ENCODE measurements around the gene RDH11. TPM values are rescaled to one million over a fixed set of nuclear protein-coding genes. Genes with fewer than 3 reads are reported as not detected.

The RDH11 gene, protein sequence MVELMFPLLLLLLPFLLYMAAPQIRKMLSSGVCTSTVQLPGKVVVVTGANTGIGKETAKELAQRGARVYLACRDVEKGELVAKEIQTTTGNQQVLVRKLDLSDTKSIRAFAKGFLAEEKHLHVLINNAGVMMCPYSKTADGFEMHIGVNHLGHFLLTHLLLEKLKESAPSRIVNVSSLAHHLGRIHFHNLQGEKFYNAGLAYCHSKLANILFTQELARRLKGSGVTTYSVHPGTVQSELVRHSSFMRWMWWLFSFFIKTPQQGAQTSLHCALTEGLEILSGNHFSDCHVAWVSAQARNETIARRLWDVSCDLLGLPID
- 55.3 to 56.1 TPM (median 55.6 TPM) in 3 replicates for total RNA-seq

- Mint-ChIP-seq H3K36me3 (peaks cover 14% of the 10 kb centered on the region), H3K27ac (peak within 1 kb of the TSS; percentile 94), H3K4me3 (peak within 1 kb of the TSS; percentile 81), H3K9me3 (no peaks in the 10 kb centered on the region), H3K27me3 (ENCODE audit: low read depth) (no peaks in the 10 kb centered on the region), H3K4me1 (peaks cover 19% of the 10 kb centered on the region)
- DNase-seq (ENCODE audit: low spot score in 2 of 2, unreplicated experiment in 2 of 2), result peak; percentile 43 to 83
- TF ChIP-seq, protein P1, sequence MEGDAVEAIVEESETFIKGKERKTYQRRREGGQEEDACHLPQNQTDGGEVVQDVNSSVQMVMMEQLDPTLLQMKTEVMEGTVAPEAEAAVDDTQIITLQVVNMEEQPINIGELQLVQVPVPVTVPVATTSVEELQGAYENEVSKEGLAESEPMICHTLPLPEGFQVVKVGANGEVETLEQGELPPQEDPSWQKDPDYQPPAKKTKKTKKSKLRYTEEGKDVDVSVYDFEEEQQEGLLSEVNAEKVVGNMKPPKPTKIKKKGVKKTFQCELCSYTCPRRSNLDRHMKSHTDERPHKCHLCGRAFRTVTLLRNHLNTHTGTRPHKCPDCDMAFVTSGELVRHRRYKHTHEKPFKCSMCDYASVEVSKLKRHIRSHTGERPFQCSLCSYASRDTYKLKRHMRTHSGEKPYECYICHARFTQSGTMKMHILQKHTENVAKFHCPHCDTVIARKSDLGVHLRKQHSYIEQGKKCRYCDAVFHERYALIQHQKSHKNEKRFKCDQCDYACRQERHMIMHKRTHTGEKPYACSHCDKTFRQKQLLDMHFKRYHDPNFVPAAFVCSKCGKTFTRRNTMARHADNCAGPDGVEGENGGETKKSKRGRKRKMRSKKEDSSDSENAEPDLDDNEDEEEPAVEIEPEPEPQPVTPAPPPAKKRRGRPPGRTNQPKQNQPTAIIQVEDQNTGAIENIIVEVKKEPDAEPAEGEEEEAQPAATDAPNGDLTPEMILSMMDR (IDR thresholded peaks at IDR 0.05; ENCODE audit: unreplicated experiment), result no peak
Observed at GRCh38 chr14:67695394-67695949, at the start of gene RDH11. TSS of gene RDH11 (minus strand) at chr14:67695764. CDS start at chr14:67695703, 61 bp downstream.

DNA sequence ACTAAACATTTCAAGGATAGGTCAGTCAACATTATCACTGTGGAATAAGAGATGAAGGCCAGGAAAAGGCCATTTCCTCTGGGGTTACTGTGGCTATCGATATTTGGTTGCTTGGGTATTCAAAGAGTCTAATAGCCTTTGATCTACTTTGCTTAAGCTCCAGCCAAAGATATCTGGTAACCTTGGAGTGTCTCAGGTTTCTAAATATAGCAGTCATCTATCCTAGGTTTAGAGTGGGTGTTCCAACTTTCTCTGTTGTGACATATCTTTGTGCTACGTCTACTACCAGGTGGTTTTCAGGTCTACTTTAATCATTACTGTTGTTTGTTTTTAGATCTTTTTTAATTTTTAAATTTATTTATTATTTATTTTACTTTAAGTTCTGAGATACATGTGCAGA is 48.5 kb upstream of the RDH11 start:
- no peak for DNase-seq (ENCODE audit: low spot score in 2 of 2, unreplicated experiment in 2 of 2)
- peaks cover 9% of the 10 kb centered on the region for H3K27me3 Mint-ChIP-seq (ENCODE audit: low read depth)
- H3K4me3 Mint-ChIP-seq, result no peak overlapping the region
- H3K27ac Mint-ChIP-seq, result no peak overlapping the region
- H3K4me1 Mint-ChIP-seq, result no peaks in the 10 kb centered on the region
- peaks cover 8% of the 10 kb centered on the region for H3K9me3 Mint-ChIP-seq
- H3K36me3 Mint-ChIP-seq, result peaks cover 23% of the 10 kb centered on the region
- TF ChIP-seq, protein P1 (IDR thresholded peaks at IDR 0.05; ENCODE audit: unreplicated experiment), result no peak

DNA sequence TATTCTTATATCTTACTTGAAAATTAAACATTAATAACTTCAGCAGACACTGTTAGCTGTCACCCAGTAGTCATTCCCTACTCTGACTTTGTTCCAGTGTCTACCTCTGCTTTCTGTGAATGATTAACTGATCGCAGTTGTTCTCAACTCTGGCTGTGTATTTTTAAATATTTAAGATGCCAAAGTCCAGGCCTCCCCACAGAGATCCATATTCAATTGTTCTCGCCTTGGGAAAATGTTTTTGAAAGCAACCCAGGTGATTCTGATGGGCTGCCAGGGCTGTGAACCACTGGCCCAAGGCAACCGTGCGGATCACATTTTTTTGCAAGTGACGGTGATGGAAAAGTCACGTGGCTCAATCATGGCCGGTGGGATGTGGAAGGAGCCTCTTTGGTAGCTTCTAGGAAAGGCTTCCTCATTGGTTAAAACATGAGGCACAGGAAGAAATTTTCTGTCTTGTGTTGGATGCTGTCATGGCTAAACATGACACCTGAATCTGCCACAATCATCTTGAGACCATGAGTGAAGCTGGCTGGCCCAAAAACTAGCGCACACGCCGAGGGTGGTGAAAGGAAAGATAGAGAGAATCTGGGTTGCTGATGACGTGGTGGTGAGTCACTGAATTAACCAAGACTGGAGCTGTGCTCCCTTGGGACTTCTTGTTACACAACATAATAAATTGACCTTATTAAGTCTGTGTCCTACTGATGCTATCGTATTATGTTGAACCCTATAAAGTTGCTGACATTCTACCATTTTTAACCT is 43.4 kb upstream of the RDH11 start:
- Mint-ChIP-seq H3K27me3 (ENCODE audit: low read depth) (peaks cover 9% of the 10 kb centered on the region), H3K4me3 (no peak overlapping the region), H3K9me3 (peaks cover 4% of the 10 kb centered on the region), H3K36me3 (no peaks in the 10 kb centered on the region), H3K27ac (no peak overlapping the region), H3K4me1 (no peaks in the 10 kb centered on the region)
- TF ChIP-seq, protein P1 (IDR thresholded peaks at IDR 0.05; ENCODE audit: unreplicated experiment), result no peak
- no peak for DNase-seq (ENCODE audit: low spot score in 2 of 2, unreplicated experiment in 2 of 2)

- Mint-ChIP-seq H3K4me3 (no peak overlapping the region), H3K4me1 (no peaks in the 10 kb centered on the region), H3K36me3 (no peaks in the 10 kb centered on the region), H3K27me3 (ENCODE audit: low read depth) (peaks cover 3% of the 10 kb centered on the region), H3K9me3 (no peaks in the 10 kb centered on the region), H3K27ac (no peak overlapping the region)
- DNase-seq (ENCODE audit: low spot score in 2 of 2, unreplicated experiment in 2 of 2), result no peak
- TF ChIP-seq, protein P1 (IDR thresholded peaks at IDR 0.05; ENCODE audit: unreplicated experiment), result no peak
Observed at GRCh38 chr14:67736771-67737170, 41.2 kb upstream of the RDH11 start.

GRCh38 chr14:67735336-67736147 is 40.0 kb upstream of the RDH11 start:
- TF ChIP-seq, protein P1 (IDR thresholded peaks at IDR 0.05; ENCODE audit: unreplicated experiment), result no peak
- H3K9me3 Mint-ChIP-seq, result no peaks in the 10 kb centered on the region
- H3K36me3 Mint-ChIP-seq, result no peaks in the 10 kb centered on the region
- no peak for DNase-seq (ENCODE audit: low spot score in 2 of 2, unreplicated experiment in 2 of 2)
- no peaks in the 10 kb centered on the region for H3K27me3 Mint-ChIP-seq (ENCODE audit: low read depth)
- no peak overlapping the region for H3K4me3 Mint-ChIP-seq
- H3K27ac Mint-ChIP-seq, result no peak overlapping the region
- no peaks in the 10 kb centered on the region for H3K4me1 Mint-ChIP-seq
